Mucosa of descending colon (tissue), 3 donors: ENCODE measurements around the gene STING1. TPM values are rescaled to one million over a fixed set of nuclear protein-coding genes. Genes with fewer than 3 reads are reported as not detected.

ENCODE experiments used
- ATAC-seq: fragments of 200-7000 bp; cut with Tn5 transposase; one replicate; pipeline ENCODE4 v1.9.1; 2020; ENCODE audit warnings: mild to moderate bottlenecking, moderate library complexity
- DNase-seq, 3 donors: peaks; one replicate each; pipeline ENCODE4 v3.0.0-alpha.2; 2020
- H3K36me3 ChIP-seq: fragments of 200-600 bp; one replicate; pipeline ENCODE4 v1.8.0; 2021; ENCODE audit warnings: low read depth, mild to moderate bottlenecking
- H3K4me1 ChIP-seq: fragments of 200-600 bp; one replicate; pipeline ENCODE4 v1.8.0; 2021; ENCODE audit warnings: low read depth, mild to moderate bottlenecking
- H3K4me3 ChIP-seq: fragments of 200-600 bp; one replicate; pipeline ENCODE4 v1.8.0; 2021; ENCODE audit warnings: mild to moderate bottlenecking
- H3K9me3 ChIP-seq: fragments of 200-600 bp; one replicate; pipeline ENCODE4 v1.8.0; 2021; ENCODE audit warnings: mild to moderate bottlenecking
- intact Hi-C, 2 donors: fragments of 100-400 bp; cut with DNase I in 1 of 2; cut with micrococcal nuclease in 1 of 2; formaldehyde crosslinking; loops; one replicate each; pipeline versions ENCODE4 v1.11.0 to v1.11.1; 2022; cut with DNase I, micrococcal nuclease
- total RNA-seq, 3 donors: library from RNA; stranded (reverse); fragmentation: NEBNext Ultra II Directional in 2 of 3; extraction: Animal tissue kit (Norgen Biotek cat#: 25700) in 2 of 3; gene quantifications; one replicate each; pipeline versions ENCODE4 v1.2.1 to v1.2.4, GENCODE V29; 2021 to 2023
- TF ChIP-seq, protein P1 (sequence below): fragments of 200-600 bp; IDR thresholded peaks from one replicate; pipeline ENCODE4 v1.8.0; 2022; ENCODE audit warnings: antibody characterized with exemption, mild to moderate bottlenecking
- donor health status: DM: no; HTN: no; CAD: no; lungs with moderate emphysema.
- donor health status: DM: no; HTN: no; CAD: no.
- donor health status: DM: no; HTN: yes; CAD: no.

Gene STING1
- total RNA-seq, 3 donors from 2014 or later, result 27.0 to 63.3 (median 31.1) TPM

DNA sequence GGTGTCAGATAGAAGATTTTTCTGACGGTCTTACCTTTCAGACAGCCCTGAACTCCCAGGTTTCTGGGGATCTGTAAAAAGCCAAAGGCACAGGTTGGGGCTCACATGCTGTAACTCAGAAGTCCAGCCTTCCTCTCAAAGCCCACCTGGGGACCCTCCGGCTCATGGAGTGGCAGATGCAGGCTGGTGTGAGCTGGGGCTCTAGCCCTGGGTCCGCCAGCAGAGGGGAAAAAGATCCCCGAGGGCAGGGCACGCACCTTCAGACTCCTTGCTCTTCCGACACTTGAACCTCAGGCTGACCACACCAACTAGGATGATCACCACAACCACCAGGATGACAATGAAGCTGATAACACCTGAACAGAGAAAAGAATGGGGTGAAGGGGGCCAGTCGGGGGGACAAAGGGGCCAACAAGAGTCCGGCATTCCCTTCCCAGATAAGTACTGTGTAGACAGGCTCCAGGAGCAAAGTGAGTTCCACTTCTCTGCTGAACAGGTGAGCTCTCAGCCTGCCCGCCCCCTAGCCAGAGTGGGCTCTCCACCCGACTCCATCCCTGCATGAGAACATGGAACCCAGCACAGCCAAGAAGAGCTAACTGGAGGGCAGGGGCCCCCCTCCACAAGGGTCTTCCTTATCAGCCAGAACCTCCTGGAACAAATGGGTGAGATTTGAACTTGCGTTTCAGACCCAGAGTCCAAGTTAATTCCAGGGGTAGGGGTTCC lies 27.8 kb downstream of the STING1 start:
- intact Hi-C loops, result no loop called here
- no peaks in the 10 kb centered on the region for H3K9me3 ChIP-seq
- DNase-seq (no peak), ATAC-seq (no peak)
- H3K4me1 ChIP-seq, result peaks cover 9% of the 10 kb centered on the region
- no peak overlapping the region for H3K4me3 ChIP-seq
- H3K36me3 ChIP-seq, result no peaks in the 10 kb centered on the region
- TF ChIP-seq, protein P1, sequence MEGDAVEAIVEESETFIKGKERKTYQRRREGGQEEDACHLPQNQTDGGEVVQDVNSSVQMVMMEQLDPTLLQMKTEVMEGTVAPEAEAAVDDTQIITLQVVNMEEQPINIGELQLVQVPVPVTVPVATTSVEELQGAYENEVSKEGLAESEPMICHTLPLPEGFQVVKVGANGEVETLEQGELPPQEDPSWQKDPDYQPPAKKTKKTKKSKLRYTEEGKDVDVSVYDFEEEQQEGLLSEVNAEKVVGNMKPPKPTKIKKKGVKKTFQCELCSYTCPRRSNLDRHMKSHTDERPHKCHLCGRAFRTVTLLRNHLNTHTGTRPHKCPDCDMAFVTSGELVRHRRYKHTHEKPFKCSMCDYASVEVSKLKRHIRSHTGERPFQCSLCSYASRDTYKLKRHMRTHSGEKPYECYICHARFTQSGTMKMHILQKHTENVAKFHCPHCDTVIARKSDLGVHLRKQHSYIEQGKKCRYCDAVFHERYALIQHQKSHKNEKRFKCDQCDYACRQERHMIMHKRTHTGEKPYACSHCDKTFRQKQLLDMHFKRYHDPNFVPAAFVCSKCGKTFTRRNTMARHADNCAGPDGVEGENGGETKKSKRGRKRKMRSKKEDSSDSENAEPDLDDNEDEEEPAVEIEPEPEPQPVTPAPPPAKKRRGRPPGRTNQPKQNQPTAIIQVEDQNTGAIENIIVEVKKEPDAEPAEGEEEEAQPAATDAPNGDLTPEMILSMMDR, result no peak

DNA sequence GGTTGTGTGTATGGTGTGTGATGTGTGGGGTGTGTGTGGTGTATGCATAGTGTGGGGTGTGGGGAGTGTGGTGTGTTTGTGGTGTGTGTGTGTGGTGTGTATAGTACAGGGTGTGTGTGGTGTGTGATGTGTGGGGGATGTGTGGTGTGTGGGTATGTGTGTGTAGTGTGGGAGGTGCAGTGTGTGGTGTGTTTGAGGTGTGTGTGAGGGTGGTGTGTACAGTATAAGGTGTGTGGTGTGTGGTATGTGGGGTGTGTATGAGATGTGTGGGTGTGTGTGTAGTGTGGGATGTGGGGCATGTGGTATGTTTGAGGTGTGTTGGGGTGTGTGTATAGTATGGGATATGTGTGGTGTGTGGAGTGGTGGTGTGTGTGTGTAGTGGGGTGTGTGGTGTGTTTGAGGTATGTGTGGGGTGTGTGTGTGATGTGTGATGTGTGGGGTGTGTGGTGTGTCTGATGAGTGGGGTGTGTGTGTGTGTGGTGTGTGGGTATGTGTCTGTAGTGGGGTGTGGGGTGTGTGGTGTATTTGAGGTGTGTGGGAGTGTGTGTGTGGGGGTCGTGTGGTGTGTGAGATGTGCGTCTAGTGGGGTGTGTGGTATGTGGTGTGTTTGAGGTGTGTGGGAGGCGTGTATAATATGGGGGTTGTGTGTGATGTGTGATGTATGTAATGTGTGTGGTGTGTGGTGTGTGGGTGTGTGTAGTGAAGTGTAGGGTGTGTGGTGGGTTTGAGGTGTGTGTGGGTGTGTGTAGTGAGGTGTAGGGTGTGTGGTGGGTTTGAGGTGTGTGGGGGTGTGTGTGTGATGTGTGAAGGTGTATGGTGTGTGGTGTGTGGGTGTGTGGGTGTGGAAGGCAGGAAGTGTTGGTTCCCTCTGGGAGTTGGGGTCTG lies 28.6 kb downstream of the STING1 start:
- DNase-seq (no peak), ATAC-seq (no peak)
- TF ChIP-seq, protein P1, result no peak
- no peaks in the 10 kb centered on the region for H3K36me3 ChIP-seq
- peaks cover under 1% of the 10 kb centered on the region for H3K4me1 ChIP-seq
- no peak overlapping the region for H3K4me3 ChIP-seq
- intact Hi-C loops, result no loop called here
- H3K9me3 ChIP-seq, result no peaks in the 10 kb centered on the region

DNA sequence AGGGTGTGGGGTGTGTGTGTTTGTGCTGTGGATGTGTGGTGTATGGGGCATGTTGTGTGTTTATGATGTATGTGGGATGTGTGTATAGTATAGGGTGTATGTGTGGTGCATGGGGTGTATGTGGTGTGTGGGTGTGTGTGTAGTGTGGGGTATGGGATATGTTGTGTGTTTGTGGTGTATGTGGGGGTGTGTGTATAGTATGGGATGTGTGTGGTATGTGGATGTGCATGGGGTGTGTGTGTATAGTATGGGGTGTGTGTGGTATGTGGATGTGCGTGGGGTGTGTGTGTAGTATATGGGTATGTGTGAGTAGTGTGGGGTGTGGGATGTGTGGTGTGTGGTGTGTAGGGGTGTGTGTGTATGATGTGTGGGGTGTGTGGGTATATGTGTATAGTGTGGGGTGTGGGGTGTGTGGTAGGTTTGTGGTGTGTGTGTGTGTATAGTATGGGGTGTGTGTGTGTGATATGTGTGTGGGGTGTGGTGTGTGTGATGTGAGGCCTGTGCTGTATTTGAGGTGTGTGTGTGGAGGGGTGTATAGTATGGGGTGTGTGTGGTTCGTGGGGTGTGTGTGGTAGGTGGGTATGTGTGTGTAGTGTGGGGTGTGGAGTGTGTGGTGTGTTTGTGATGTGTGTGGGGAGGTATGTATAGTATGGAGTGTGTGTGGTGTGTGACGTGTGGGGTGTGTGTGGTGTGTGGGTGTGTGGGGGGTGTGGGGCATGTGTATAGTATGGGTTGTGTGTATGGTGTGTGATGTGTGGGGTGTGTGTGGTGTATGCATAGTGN lies 30.5 kb downstream of the STING1 start:
- no peaks in the 10 kb centered on the region for H3K9me3 ChIP-seq
- ATAC-seq (peak; percentile 23), DNase-seq (no peak)
- TF ChIP-seq, protein P1, result no peak
- H3K36me3 ChIP-seq, result no peaks in the 10 kb centered on the region
- intact Hi-C loops, result no loop called here
- H3K4me3 ChIP-seq, result no peak overlapping the region
- no peaks in the 10 kb centered on the region for H3K4me1 ChIP-seq

DNA sequence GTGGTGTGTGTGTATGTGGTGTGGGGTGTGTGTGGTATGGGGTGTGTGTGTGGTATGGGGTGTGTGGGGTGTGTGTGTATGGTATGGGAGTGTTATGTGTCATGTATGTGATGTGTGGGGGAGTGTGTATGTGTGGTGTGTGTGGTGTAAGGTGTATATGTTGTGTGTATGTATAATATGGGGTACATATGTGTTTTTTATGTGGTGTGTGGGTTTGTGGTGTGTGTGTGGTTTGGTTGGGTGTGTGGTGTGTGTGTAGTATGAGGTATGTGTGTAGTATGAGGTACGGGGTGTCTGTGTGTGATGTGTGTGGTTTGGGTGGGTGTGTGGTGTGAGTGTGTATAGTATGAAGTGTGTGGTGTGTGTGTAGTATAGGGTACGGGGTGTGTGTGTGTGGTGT lies 31.4 kb downstream of the STING1 start:
- H3K9me3 ChIP-seq, result no peaks in the 10 kb centered on the region
- H3K4me1 ChIP-seq, result no peaks in the 10 kb centered on the region
- intact Hi-C loops, result no loop called here
- no peaks in the 10 kb centered on the region for H3K36me3 ChIP-seq
- ATAC-seq, result no peak
- DNase-seq, result no peak
- no peak overlapping the region for H3K4me3 ChIP-seq
- TF ChIP-seq, protein P1, result no peak

DNA sequence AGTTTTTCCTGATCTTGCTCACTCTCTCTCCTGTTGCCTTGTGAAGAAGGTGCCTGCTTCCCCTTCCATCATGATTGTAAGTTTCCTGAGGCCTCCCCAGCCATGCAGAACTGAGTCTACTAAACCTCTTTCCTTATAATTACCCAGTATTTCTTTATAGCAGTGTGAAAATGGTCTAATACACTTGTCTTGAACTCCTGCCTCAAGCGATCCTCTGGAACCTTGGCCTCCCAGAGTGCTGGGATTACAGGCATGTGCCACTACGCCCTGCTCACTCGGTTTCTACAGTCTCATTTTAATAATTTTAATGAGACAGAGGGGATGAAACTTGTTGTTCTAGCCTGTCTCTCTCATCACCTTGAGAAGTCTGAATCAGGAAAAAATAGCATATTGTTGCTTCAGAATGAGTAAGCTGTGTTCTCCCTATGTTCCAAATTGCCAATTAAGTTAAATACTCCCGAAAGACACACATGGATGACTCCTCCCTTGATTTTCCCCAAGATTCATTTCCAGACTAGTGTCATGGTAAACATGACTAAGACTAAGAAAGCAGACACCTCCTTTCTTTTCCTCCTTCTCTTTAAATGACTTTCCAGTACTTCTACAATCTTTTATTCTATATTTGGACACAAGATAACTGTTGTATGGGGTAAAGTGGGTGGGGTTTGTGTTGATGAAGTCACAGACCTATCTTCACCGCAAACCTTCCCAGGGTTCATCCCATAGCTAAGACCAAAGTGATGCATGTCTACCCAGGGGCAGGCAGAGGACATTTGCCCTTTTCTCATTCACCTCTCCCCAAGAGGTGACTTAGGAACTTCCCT lies 35.4 kb downstream of the STING1 start:
- Histone ChIP-seq H3K9me3 (no peaks in the 10 kb centered on the region), H3K4me1 (no peaks in the 10 kb centered on the region), H3K36me3 (no peaks in the 10 kb centered on the region), H3K4me3 (no peak overlapping the region)
- DNase-seq, result no peak
- ATAC-seq, result peak; percentile 15
- TF ChIP-seq, protein P1, result no peak
- intact Hi-C loops, result no loop called here
